ENCODE measurements around the gene ZNF341.
A peak's percentile ranks its signal among the peaks of the same experiment; 100 is the strongest.

The ZNF341 gene

GRCh38 chr20:33793011-33793931 is 61.5 kb downstream of the ZNF341 start:
- DNase-seq (ENCODE audit: low read depth in 3 of 3), result no peak

- DNase-seq (ENCODE audit: low read depth in 3 of 3), result no peak
Measured at GRCh38 chr20:33796263-33796906, 64.6 kb downstream of the ZNF341 start.

- no peak for DNase-seq (ENCODE audit: low read depth in 3 of 3)
Measured at GRCh38 chr20:33796907-33797544, 65.2 kb downstream of the ZNF341 start.

- no peak for DNase-seq (ENCODE audit: low read depth in 3 of 3)
Measured at GRCh38 chr20:33798444-33798843, 66.6 kb downstream of the ZNF341 start.

- DNase-seq (ENCODE audit: low read depth in 3 of 3), result no peak
Measured at GRCh38 chr20:33803921-33804337, 72.1 kb downstream of the ZNF341 start.

- DNase-seq (ENCODE audit: low read depth in 3 of 3), result no peak
Measured at GRCh38 chr20:33808388-33808787, 76.6 kb downstream of the ZNF341 start.

GRCh38 chr20:33810259-33810658 is 78.5 kb downstream of the ZNF341 start:
- DNase-seq (ENCODE audit: low read depth in 3 of 3), result no peak

DNA sequence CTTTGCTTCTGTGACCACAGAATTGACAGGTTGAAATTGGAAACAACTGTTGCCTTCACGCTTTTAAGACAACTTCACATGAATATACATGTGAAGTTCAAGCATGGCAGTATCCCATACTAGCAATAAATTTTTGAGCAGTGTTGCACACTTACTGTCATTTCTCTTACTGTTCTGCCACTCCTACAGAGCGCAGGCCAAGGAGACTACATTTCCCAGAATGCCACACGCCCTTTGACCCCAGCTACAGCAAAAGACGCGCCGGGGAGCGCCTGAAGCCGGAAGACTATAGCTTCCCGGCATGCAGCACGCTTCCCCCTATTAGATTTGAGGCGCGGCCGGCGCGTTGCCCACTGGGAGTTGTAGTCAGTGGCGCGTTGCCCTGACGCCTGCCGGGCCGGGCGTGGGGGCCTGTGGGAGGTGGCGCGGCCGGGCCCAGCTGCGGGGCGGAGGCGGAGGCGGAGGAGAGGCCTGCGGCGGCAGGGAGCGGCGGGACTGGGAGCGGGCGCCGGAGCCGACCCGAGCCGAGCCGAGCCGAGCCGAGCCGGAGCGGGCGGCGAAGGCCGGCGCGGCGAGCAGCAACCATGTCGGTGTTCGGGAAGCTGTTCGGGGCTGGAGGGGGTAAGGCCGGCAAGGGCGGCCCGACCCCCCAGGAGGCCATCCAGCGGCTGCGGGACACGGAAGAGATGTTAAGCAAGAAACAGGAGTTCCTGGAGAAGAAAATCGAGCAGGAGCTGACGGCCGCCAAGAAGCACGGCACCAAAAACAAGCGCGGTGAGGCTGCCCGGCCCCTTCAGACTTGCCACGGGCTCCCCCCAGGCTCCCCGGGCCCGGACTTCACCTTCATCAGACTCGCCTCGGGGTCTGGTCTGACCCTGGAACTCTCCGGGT is 79.3 kb downstream of the ZNF341 start, which contains the start of gene CHMP4B:
Gene CHMP4B (plus strand): TSS at position 464 of the 891 bp plus-strand sequence. CDS start 121 bp downstream, at position 585.
- peak; percentile 94 to 97 (median 96) for DNase-seq (ENCODE audit: low read depth in 3 of 3)

- DNase-seq (ENCODE audit: low read depth in 3 of 3), result peak in 1 of 3 donors; percentile 9
Measured at GRCh38 chr20:33811776-33812151, 80.0 kb downstream of the ZNF341 start.

DNA sequence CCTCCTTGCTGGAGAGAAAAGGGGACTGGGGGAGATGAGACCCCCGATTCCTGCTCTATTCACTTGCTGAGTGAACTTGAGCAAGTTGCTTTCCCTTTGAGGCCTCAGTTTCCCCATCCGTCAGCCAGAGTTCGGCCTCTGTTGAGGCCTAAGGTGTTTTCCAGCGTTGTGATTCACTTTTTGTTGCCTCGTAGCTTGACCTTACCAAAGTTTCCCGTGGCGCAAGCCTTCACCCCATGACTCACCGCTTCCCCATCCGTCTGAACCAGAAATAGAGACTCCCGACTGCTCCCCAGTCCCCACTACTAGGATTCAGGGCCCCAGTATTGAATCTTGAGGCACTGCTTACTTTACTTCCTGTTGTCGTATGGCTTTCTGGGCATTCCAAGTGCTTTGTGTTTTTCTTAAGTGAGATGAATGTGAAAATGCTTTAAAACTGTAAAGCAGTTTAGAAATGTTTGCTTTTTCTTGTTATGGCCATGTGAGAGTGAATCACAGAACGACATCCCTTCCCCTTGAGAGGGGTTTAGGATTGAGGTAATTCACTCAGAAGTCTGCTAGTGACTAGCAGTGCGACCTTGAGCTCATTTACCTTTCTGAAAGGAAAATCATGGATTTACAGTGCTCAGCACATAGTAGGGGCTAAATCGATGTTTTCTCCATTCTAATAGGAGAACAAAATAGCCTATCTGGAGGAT is 80.5 kb downstream of the ZNF341 start:
- DNase-seq (ENCODE audit: low read depth in 3 of 3), result peak in 2 of 3 donors; percentile 21 to 24

DNA sequence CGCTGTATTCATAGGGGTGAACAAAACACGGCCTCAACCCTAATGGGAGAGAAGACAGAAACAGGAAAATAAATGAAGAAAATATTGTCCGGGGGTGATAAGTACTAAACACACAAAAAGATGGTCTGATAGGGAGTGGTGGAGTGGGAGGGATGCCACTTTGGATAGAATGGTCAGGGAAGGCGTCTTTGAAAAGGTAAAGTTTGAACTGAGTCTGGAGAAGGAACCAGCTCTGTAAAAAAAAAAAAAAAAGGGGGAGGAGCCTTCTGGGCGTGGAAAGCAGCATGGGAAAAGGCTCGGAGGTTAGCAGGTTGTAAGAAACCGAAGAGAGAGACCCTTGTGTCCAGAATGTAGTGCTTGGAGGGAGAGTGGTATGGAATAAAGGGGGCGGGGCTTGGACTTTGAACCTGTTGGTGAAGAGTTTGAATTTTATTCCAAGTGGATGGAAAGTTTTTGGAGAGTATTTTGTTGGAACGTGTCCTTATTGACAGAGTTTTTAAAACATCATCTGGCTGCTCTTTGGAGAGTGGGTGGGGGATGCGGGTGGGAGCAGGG is 81.2 kb downstream of the ZNF341 start:
- DNase-seq (ENCODE audit: low read depth in 3 of 3), result no peak

GRCh38 chr20:33814238-33814712 is 82.5 kb downstream of the ZNF341 start:
- DNase-seq (ENCODE audit: low read depth in 3 of 3), result peak in 1 of 3 donors; percentile 2

DNA sequence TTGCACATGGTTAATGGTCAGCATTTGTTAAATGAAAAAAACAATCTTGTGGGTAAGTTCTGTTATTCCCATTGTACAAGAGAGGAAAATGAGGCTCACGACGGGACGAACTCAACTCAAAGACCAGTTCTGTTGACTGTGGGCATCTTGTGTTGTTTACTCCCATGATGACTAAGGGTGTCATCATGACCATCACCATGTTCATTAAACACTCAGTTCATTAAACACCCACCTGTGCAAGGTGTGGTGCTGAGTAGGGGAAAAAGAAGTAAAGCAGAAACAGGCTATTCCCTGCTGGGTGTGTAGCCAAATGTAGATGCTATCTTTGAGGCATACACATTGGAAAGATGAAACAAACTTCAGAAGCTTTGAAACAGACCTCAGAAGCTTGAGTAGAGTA is 83.9 kb downstream of the ZNF341 start:
- no peak for DNase-seq (ENCODE audit: low read depth in 3 of 3)

DNA sequence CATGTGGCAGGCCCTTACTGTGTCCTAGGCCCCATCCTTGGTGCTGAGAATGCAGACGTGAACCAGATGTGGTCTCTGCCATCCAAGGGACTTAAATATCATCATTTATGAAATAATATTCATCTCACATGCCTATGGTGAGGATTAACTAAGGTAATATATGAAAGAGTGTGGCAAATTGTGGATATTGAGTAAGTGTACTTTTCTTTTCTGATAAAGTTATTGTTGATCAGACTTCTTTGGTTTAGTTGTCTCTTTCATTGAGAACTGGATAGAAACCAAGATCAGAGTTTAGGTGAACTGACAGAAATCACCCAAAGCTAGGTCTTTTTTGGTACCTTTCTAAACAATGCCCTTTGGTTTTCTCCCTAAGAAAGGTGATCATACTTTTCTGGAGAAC is 84.4 kb downstream of the ZNF341 start:
- no peak for DNase-seq (ENCODE audit: low read depth in 3 of 3)

- no peak for DNase-seq (ENCODE audit: low read depth in 3 of 3)
Measured at GRCh38 chr20:33817411-33817810, 85.6 kb downstream of the ZNF341 start.

DNA sequence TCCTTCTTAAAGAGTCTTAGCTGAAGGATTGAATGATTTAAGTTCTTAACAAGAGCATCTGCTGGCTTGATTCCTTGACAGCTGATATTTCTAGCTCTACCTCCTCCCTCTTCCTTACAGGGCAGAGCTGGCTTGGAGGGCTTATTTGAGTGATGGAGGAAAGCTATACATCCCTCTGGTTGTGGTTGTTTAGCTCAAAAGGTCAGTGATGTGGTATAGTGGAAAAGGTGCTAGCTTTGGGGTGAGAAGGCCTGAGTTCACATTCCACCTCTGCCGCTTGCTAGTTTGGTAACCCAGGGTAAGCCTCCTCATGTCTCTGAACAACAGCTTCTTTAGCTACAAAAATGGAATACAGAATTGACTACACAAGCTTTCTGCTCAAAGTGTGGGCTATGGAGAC is 87.7 kb downstream of the ZNF341 start:
- DNase-seq (ENCODE audit: low read depth in 3 of 3), result no peak

- no peak for DNase-seq (ENCODE audit: low read depth in 3 of 3)
Measured at GRCh38 chr20:33820362-33820761, 88.6 kb downstream of the ZNF341 start.

- no peak for DNase-seq (ENCODE audit: low read depth in 3 of 3)
Measured at GRCh38 chr20:33821270-33821836, 89.6 kb downstream of the ZNF341 start.

DNA sequence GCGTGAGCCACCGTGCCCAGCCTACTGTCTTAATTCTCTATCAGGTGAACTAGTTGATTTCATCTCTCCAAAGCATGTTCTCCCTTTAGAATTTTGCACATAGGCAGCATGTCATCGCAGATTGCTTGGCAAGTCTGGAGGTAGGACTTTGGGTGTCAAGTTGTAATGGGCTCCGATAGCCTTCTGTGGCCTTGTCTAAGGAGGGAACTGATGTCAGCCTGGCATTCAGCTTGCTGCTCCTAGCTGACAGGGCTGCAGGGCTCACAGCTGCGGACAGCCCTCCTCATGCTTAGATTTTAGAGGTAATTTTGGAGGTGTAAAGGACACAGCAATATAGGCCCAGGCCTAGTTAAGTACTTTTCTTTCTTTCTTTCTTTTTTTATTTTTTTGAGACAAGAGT is 90.6 kb downstream of the ZNF341 start:
- no peak for DNase-seq (ENCODE audit: low read depth in 3 of 3)

DNA sequence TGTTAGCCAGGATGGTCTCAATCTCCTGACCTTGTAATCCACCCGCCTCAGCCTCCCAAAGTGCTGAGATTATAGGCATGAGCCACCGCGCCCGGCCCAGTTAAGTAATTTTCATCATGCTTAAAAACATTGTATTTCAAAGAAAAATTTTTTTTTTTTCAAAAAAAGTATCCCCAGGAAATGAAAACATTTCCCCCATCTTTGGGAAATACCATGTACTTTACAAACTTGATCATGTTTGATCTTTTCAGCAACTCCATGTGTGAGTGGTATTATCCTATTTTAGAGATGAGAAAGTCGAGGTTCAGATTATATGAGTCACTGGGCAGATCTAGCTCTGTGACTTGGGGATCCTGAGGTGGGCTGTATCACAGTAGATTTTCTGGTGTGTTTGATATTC is 91.2 kb downstream of the ZNF341 start:
- no peak for DNase-seq (ENCODE audit: low read depth in 3 of 3)

All from stimulated activated CD4-positive, alpha-beta T cell treated with anti-CD3 and anti-CD28 coated beads, TNF-alpha, amount 100 ng/mL, for 48 hours (primary cell).